ENCODE measurements around the gene TMEM225B.
"Not testable (repeated sequence)": the region's sequence is repeated elsewhere in the genome, so short reads cannot be mapped to it uniquely, and the experiment has no call there.

Gene TMEM225B

GRCh38 chr7:99597762-99598501, at the start of gene TMEM225B:
Gene TMEM225B, plus strand, starts transcription at chr7:99598267. Its CDS starts 6,122 bp downstream, at chr7:99604389.
- Histone ChIP-seq H4K20me1 (no peaks in the 10 kb centered on the region), H3K4me2 (no peak within 1 kb of the TSS), H3K4me1 (no peaks in the 10 kb centered on the region), H3K9ac (no peak within 1 kb of the TSS), H3K36me3 (no peaks in the 10 kb centered on the region), H3K9me3 (no peaks in the 10 kb centered on the region), H3K27me3 (no peaks in the 10 kb centered on the region), H3K4me3 (no peak within 1 kb of the TSS), H3K27ac (no peak within 1 kb of the TSS)
- TF ChIP-seq Cebpa-rat (IDR thresholded peaks at IDR 0.05) = no peak

- not testable (repeated sequence) for H3K27me3 ChIP-seq, H3K27ac ChIP-seq, H3K9ac ChIP-seq, H4K20me1 ChIP-seq, H3K4me3 ChIP-seq, H3K4me2 ChIP-seq
- Histone ChIP-seq H3K4me1 (peaks cover 16% of the 10 kb centered on the region), H3K9me3 (peaks cover 18% of the 10 kb centered on the region), H3K36me3 (peaks cover 60% of the 10 kb centered on the region)
These were observed 48.5 kb upstream of the TMEM225B start for GRCh38 chr7:99549545-99549944.

GRCh38 chr7:99551334-99551733, 46.7 kb upstream of the TMEM225B start:
- TF ChIP-seq Cebpa-rat (IDR thresholded peaks at IDR 0.05) = no peak
- Histone ChIP-seq H4K20me1 (no peaks in the 10 kb centered on the region), H3K9me3 (peaks cover 3% of the 10 kb centered on the region; the same call in 1 of the 2 replicates), H3K4me1 (peaks cover 16% of the 10 kb centered on the region), H3K4me2 (peak overlapping the region; percentile 83), H3K27me3 (no peaks in the 10 kb centered on the region), H3K4me3 (peak overlapping the region; percentile 93), H3K9ac (peak overlapping the region; percentile 95), H3K27ac (peak overlapping the region; percentile 90), H3K36me3 (peaks cover 59% of the 10 kb centered on the region)

GRCh38 chr7:99551767-99552463, 46.2 kb upstream of the TMEM225B start, which contains the start of gene FAM200A:
Gene FAM200A, minus strand, starts transcription at chr7:99552114. Its CDS starts 3,707 bp downstream, at chr7:99548407.
- Histone ChIP-seq H3K27ac (peak within 1 kb of the TSS; percentile 90), H3K9me3 (peaks cover 3% of the 10 kb centered on the region; the same call in 1 of the 2 replicates), H3K4me1 (peaks cover 20% of the 10 kb centered on the region), H4K20me1 (no peaks in the 10 kb centered on the region), H3K4me3 (peak within 1 kb of the TSS; percentile 93), H3K27me3 (no peaks in the 10 kb centered on the region), H3K36me3 (peaks cover 57% of the 10 kb centered on the region), H3K4me2 (peak within 1 kb of the TSS; percentile 83), H3K9ac (peak within 1 kb of the TSS; percentile 95)
- TF ChIP-seq Cebpa-rat (IDR thresholded peaks at IDR 0.05) = no peak

GRCh38 chr7:99553039-99553438, 45.0 kb upstream of the TMEM225B start:
- Histone ChIP-seq H3K9me3 (peaks cover 3% of the 10 kb centered on the region; the same call in 1 of the 2 replicates), H3K4me1 (peaks cover 27% of the 10 kb centered on the region), H4K20me1 (no peaks in the 10 kb centered on the region), H3K36me3 (peaks cover 46% of the 10 kb centered on the region), H3K27ac (no peak overlapping the region), H3K9ac (no peak overlapping the region), H3K4me2 (no peak overlapping the region), H3K4me3 (no peak overlapping the region), H3K27me3 (no peaks in the 10 kb centered on the region)
- TF ChIP-seq Cebpa-rat (IDR thresholded peaks at IDR 0.05) = no peak

- Histone ChIP-seq H3K9ac (no peak overlapping the region), H3K4me2 (no peak overlapping the region), H3K9me3 (peaks cover 3% of the 10 kb centered on the region; the same call in 1 of the 2 replicates), H3K4me3 (no peak overlapping the region), H3K27ac (no peak overlapping the region), H4K20me1 (no peaks in the 10 kb centered on the region; the same call in 1 of the 2 replicates), H3K4me1 (peaks cover 34% of the 10 kb centered on the region), H3K36me3 (peaks cover 41% of the 10 kb centered on the region), H3K27me3 (no peaks in the 10 kb centered on the region)
- no peak for TF ChIP-seq Cebpa-rat (IDR thresholded peaks at IDR 0.05)
These were observed 43.1 kb upstream of the TMEM225B start for GRCh38 chr7:99554939-99555338.

GRCh38 chr7:99557196-99557607, 40.9 kb upstream of the TMEM225B start:
- Histone ChIP-seq H4K20me1 (peaks cover 22% of the 10 kb centered on the region; the same call in 1 of the 2 replicates), H3K36me3 (peaks cover 53% of the 10 kb centered on the region), H3K4me3 (peak overlapping the region; percentile 91), H3K9me3 (no peaks in the 10 kb centered on the region), H3K9ac (peak overlapping the region; percentile 97), H3K27ac (peak overlapping the region; percentile 96), H3K4me2 (peak overlapping the region; percentile 82), H3K4me1 (peaks cover 34% of the 10 kb centered on the region), H3K27me3 (no peaks in the 10 kb centered on the region)
- TF ChIP-seq Cebpa-rat (IDR thresholded peaks at IDR 0.05) = no peak

- Histone ChIP-seq H4K20me1 (peaks cover 30% of the 10 kb centered on the region; the same call in 1 of the 2 replicates), H3K27ac (peak overlapping the region; percentile 96), H3K27me3 (no peaks in the 10 kb centered on the region), H3K4me2 (peak overlapping the region; percentile 82), H3K36me3 (peaks cover 60% of the 10 kb centered on the region), H3K9me3 (no peaks in the 10 kb centered on the region), H3K4me3 (peak overlapping the region; percentile 91), H3K4me1 (peaks cover 28% of the 10 kb centered on the region), H3K9ac (peak overlapping the region; percentile 97)
- no peak for TF ChIP-seq Cebpa-rat (IDR thresholded peaks at IDR 0.05)
These were observed 40.1 kb upstream of the TMEM225B start for GRCh38 chr7:99557940-99558305.

GRCh38 chr7:99558306-99559174, 39.5 kb upstream of the TMEM225B start, which contains the start of gene ZNF655:
Gene ZNF655, plus strand, starts transcription at chr7:99558642. Its CDS starts 1,918 bp downstream, at chr7:99560560.
- Histone ChIP-seq H3K4me2 (peak within 1 kb of the TSS; percentile 82), H3K4me1 (peaks cover 28% of the 10 kb centered on the region), H3K27me3 (no peaks in the 10 kb centered on the region), H3K9ac (peak within 1 kb of the TSS; percentile 97), H3K36me3 (peaks cover 63% of the 10 kb centered on the region), H3K27ac (peak within 1 kb of the TSS; percentile 96), H3K4me3 (peak within 1 kb of the TSS; percentile 91), H3K9me3 (no peaks in the 10 kb centered on the region), H4K20me1 (peaks cover 36% of the 10 kb centered on the region)
- no peak for TF ChIP-seq Cebpa-rat (IDR thresholded peaks at IDR 0.05)
